OCI-LY1 (cell line): ENCODE results near the gene IRF2BP2.

Experiments
- H2AFZ ChIP-seq: fragments of 200-600 bp; sonication (generic), shearing (Covaris generic); 2 replicates; pipeline ENCODE4 v1.6.0; 2014; ENCODE audit warnings: antibody characterized with exemption, mild to moderate bottlenecking, low read length
- H3F3A ChIP-seq: fragments of 200-600 bp; sonication (generic), shearing (Covaris generic); 2 replicates; pipeline ENCODE4 v1.6.0; 2014; ENCODE audit warnings: mild to moderate bottlenecking, antibody characterized with exemption, low read length, moderate library complexity; ENCODE audit not compliant: insufficient read depth
- H3K27ac ChIP-seq: fragments of 200-600 bp; sonication (generic); 2 replicates; pipeline ENCODE4 v1.5.1; 2014; ENCODE audit warnings: low read length, mixed run types, mild to moderate bottlenecking, low read depth; ENCODE audit not compliant: poor library complexity, severe bottlenecking
- H3K27me3 ChIP-seq: fragments of 200-600 bp; sonication (generic); 2 replicates; pipeline ENCODE4 v1.6.0; 2014; ENCODE audit warnings: antibody characterized with exemption, mild to moderate bottlenecking, low read length, moderate library complexity; ENCODE audit not compliant: insufficient read depth
- H3K36me3 ChIP-seq: fragments of 200-600 bp; sonication (generic); 2 replicates; pipeline ENCODE4 v1.6.1; 2014; ENCODE audit warnings: mild to moderate bottlenecking, antibody characterized with exemption, low read length, moderate library complexity, mixed read lengths; ENCODE audit not compliant: insufficient read depth
- H3K4me1 ChIP-seq: fragments of 200-600 bp; sonication (generic); 2 replicates; pipeline ENCODE4 v1.5.1; 2014; ENCODE audit warnings: mild to moderate bottlenecking, low read length, moderate library complexity; ENCODE audit not compliant: insufficient read depth, severe bottlenecking
- H3K4me2 ChIP-seq: fragments of 200-600 bp; sonication (generic), shearing (Covaris generic); 2 replicates; pipeline ENCODE4 v1.6.1; 2014; ENCODE audit warnings: low read length
- H3K4me3 ChIP-seq: fragments of 200-600 bp; sonication (generic); 2 replicates; pipeline ENCODE4 v1.5.1; 2014; ENCODE audit warnings: low read length, low read depth, mild to moderate bottlenecking, mixed read lengths; ENCODE audit not compliant: poor library complexity, severe bottlenecking
- H3K79me2 ChIP-seq: fragments of 200-600 bp; shearing (Covaris generic); 2 replicates; pipeline ENCODE4 v1.6.1; 2016; ENCODE audit warnings: mixed run types, low read length, mixed read lengths; ENCODE audit not compliant: insufficient read depth
- H3K9ac ChIP-seq: fragments of 200-600 bp; sonication (generic), shearing (Covaris generic); 2 replicates; pipeline ENCODE4 v1.6.1; 2014; ENCODE audit warnings: mild to moderate bottlenecking, low read length, mixed read lengths
- H3K9me2 ChIP-seq: fragments of 200-600 bp; sonication (generic), shearing (Covaris generic); 2 replicates; pipeline ENCODE4 v1.6.1; 2014; ENCODE audit warnings: low read depth, mild to moderate bottlenecking, low read length, mixed read lengths
- H3K9me3 ChIP-seq: fragments of 200-600 bp; shearing (Covaris generic); 2 replicates; pipeline ENCODE4 v1.6.1; 2014; ENCODE audit warnings: low read length, mixed read lengths
- H4K20me1 ChIP-seq: fragments of 200-600 bp; sonication (generic), shearing (Covaris generic); 2 replicates; pipeline ENCODE4 v1.6.0; 2016; ENCODE audit warnings: mild to moderate bottlenecking, low read length; ENCODE audit not compliant: insufficient read depth
- CTCF ChIP-seq: fragments of 200-600 bp; sonication (generic), shearing (Covaris generic); IDR thresholded peaks from 2 replicates; pipeline ENCODE4 v1.5.1; 2017; ENCODE audit warnings: mild to moderate bottlenecking, antibody characterized with exemption, low read length, moderate library complexity, mixed read lengths
- EZH2 ChIP-seq: fragments of 200-600 bp; sonication (generic), shearing (Covaris generic); IDR thresholded peaks from 2 replicates; pipeline ENCODE4 v1.8.0; 2017; ENCODE audit warnings: borderline replicate concordance, mixed run types, mild to moderate bottlenecking, antibody characterized with exemption, low read length, moderate library complexity, mixed read lengths

IRF2BP2 gene

GRCh38 chr1:234611847-234612351 is 1.9 kb upstream of the IRF2BP2 start:
- Histone ChIP-seq H3K27ac (peak overlapping the region; percentile 92), H3K79me2 (peaks cover 7% of the 10 kb centered on the region; the same call in 1 of the 2 replicates), H3K27me3 (no peaks in the 10 kb centered on the region), H3K4me2 (peak overlapping the region; percentile 90), H3K9me2 (no peaks in the 10 kb centered on the region), H3K9ac (peak overlapping the region; percentile 89), H3K4me1 (peaks cover 57% of the 10 kb centered on the region), H3F3A (no peaks in the 10 kb centered on the region), H3K36me3 (peaks cover 8% of the 10 kb centered on the region), H4K20me1 (no peaks in the 10 kb centered on the region), H2AFZ (no peak overlapping the region), H3K4me3 (peak overlapping the region; percentile 74), H3K9me3 (no peaks in the 10 kb centered on the region)
- TF ChIP-seq CTCF (no peak), EZH2 (no peak)

GRCh38 chr1:234611225-234611846 is 1.4 kb upstream of the IRF2BP2 start:
- Histone ChIP-seq H3K4me2 (peak overlapping the region; percentile 90), H2AFZ (no peak overlapping the region), H3K9me2 (no peaks in the 10 kb centered on the region), H3K9me3 (no peaks in the 10 kb centered on the region), H3K79me2 (peaks cover 13% of the 10 kb centered on the region), H4K20me1 (no peaks in the 10 kb centered on the region), H3F3A (no peaks in the 10 kb centered on the region), H3K4me1 (peaks cover 57% of the 10 kb centered on the region), H3K36me3 (peaks cover 13% of the 10 kb centered on the region), H3K4me3 (peak overlapping the region; percentile 74), H3K27me3 (no peaks in the 10 kb centered on the region), H3K9ac (peak overlapping the region; percentile 89), H3K27ac (peak overlapping the region; percentile 92)
- no peak for TF ChIP-seq EZH2

- no peaks in the 10 kb centered on the region for H3K9me2 ChIP-seq
- TF ChIP-seq EZH2 (no peak), CTCF (no peak)
- H4K20me1 ChIP-seq, result no peaks in the 10 kb centered on the region
- H3K4me3 ChIP-seq, result peak overlapping the region; percentile 74
- H3K27me3 ChIP-seq, result no peaks in the 10 kb centered on the region
- peaks cover 19% of the 10 kb centered on the region for H3K79me2 ChIP-seq
- H3K36me3 ChIP-seq, result peaks cover 19% of the 10 kb centered on the region
- H3K9me3 ChIP-seq, result no peaks in the 10 kb centered on the region
- peak overlapping the region; percentile 89 for H3K9ac ChIP-seq
- H3K27ac ChIP-seq, result peak overlapping the region; percentile 92
- H2AFZ ChIP-seq, result no peak overlapping the region
- peak overlapping the region; percentile 90 for H3K4me2 ChIP-seq
- no peaks in the 10 kb centered on the region for H3F3A ChIP-seq
- H3K4me1 ChIP-seq, result peaks cover 60% of the 10 kb centered on the region
These were observed 767 bp upstream of the IRF2BP2 start for GRCh38 chr1:234610666-234611224.
